Heart right ventricle (tissue), 16 donors: ENCODE results near the gene AGBL4. TPM values are rescaled to one million over a fixed set of nuclear protein-coding genes. Genes with fewer than 3 reads are reported as not detected.

Experiments used
- ATAC-seq, 8 donors: fragments of 200-7000 bp; cut with Tn5 transposase; one replicate each; pipeline ENCODE4 v1.9.1; 2020; ENCODE audit warnings: mild to moderate bottlenecking in 8 of 8, moderate library complexity in 8 of 8, moderate number of reproducible peaks in 1 of 8
- DNase-seq, 2 donors: peaks; one replicate each; pipeline ENCODE4 v3.0.0-alpha.2; 2020
- H3K27ac ChIP-seq, 10 donors: fragments of 200-600 bp; sonication (generic) in 2 of 10; one replicate each; pipeline versions ENCODE4 v1.5.0 to v1.8.0; 2020 to 2022; ENCODE audit warnings: mild to moderate bottlenecking in 3 of 10
- H3K27me3 ChIP-seq, 7 donors: fragments of 200-600 bp; one replicate each; pipeline ENCODE4 v1.8.0; 2021 to 2022; ENCODE audit warnings: mild to moderate bottlenecking in 2 of 7
- H3K36me3 ChIP-seq, 9 donors: fragments of 200-600 bp; sonication (generic) in 1 of 9; one replicate each; pipeline versions ENCODE4 v1.5.0 to v1.8.0; 2020 to 2022; ENCODE audit warnings: mild to moderate bottlenecking in 2 of 9
- H3K4me1 ChIP-seq, 9 donors: fragments of 200-600 bp; sonication (generic) in 1 of 9; one replicate each; pipeline versions ENCODE4 v1.5.0 to v1.8.0; 2020 to 2022; ENCODE audit warnings: mild to moderate bottlenecking in 4 of 9
- H3K4me3 ChIP-seq, 10 donors: fragments of 200-600 bp; sonication (generic) in 2 of 10; one replicate each; pipeline versions ENCODE4 v1.5.0 to v1.8.0; 2020 to 2022; ENCODE audit warnings: mild to moderate bottlenecking in 7 of 10, moderate library complexity in 2 of 10
- H3K9me3 ChIP-seq, 11 donors: fragments of 200-600 bp in 10 of 11; sonication (generic) in 2 of 11; one replicate each; pipeline versions ENCODE4 v1.5.0 to v1.8.0; 2013 to 2022; ENCODE audit warnings: mild to moderate bottlenecking in 2 of 11, control low read depth in 1 of 11, moderate library complexity in 1 of 11
- CTCF ChIP-seq, 9 donors: fragments of 200-600 bp; sonication (generic) in 2 of 9; IDR thresholded peaks; one replicate each; pipeline versions ENCODE4 v1.5.0 to v1.8.0; 2021 to 2022; ENCODE audit warnings: antibody characterized with exemption in 9 of 9, mild to moderate bottlenecking in 5 of 9, moderate library complexity in 1 of 9
- WGBS, 2 donors: extraction: QIAGEN DNeasy Blood & Tissue Kit; methylation state at CpG; one replicate each; pipeline ENCODE4 v1.1.7; 2013; ENCODE audit warnings: inconsistent platforms in 1 of 2; 5-methylcytosine and 5-hydroxymethylcytosine counted together
- intact Hi-C, 10 donors: fragments of 100-400 bp; cut with DNase I; formaldehyde crosslinking; loops; one replicate each; pipeline versions ENCODE4 v1.11.1 to v1.14.2; 2022
- polyA plus RNA-seq, 2 donors: library from polyadenylated mRNA; stranded (reverse); fragments of 200-250 nt; gene quantifications; one replicate each; pipeline ENCODE4 v1.2.3, GENCODE V29; 2013
- total RNA-seq, 10 donors: library from RNA; stranded (reverse); fragmentation: NEBNext Ultra II Directional in 3 of 10; extraction: Animal tissue kit (Norgen Biotek cat#: 25700) in 3 of 10; gene quantifications; one replicate each; pipeline versions ENCODE4 v1.2.1 to v1.2.4, GENCODE V29; 2021 to 2023
- donor health status: Arrhythmogenic right ventricular cardiomyopathy.
- donor health status: ischemic (EF 13 %, LVEDD 7.1; RV severe dilation, severe dysfunction).
- donor health status: healthy with polysubstance abuse.
- donor health status: DM: no; HTN: yes; CAD: no.
- donor health status: DM: no; HTN: no; CAD: no.
- donor health status: ischemic (EF 25% LVEDD 6.9; RV normal size, moderate dysfunction).
- donor health status: ischemic (EF 25% LVEDD 5.7; RV mildly dilated, moderate dysfunction).
- donor health status: healthy.
- donor health status: DM: yes; HTN: yes; CAD: no.
- donor health status: Ischemic cardiomyopathy.
- donor health status: ischemic (EF 35%, LVEDD 5.7; RV mildly dilated, moderate dysfunction).
- donor health status: nonischemic (EF 11% LVEDD 7.7; RV severe dilation, severe dysfunction).
- donor health status: DM: yes; HTN: yes; CAD: no.
- donor health status: PGD.
- donor health status: ischemic (EF 29% LVEDD 5.4; RV normal size, mild dysfunction).
- donor health status: nonischemic (EF 23%, LVEDD 6.1; RV moderate dilation, normal function).

AGBL4 gene
- total and polyA plus RNA-seq, 12 donors, result 0.04 to 0.93 (median 0.46) TPM; not detected in 2

DNA sequence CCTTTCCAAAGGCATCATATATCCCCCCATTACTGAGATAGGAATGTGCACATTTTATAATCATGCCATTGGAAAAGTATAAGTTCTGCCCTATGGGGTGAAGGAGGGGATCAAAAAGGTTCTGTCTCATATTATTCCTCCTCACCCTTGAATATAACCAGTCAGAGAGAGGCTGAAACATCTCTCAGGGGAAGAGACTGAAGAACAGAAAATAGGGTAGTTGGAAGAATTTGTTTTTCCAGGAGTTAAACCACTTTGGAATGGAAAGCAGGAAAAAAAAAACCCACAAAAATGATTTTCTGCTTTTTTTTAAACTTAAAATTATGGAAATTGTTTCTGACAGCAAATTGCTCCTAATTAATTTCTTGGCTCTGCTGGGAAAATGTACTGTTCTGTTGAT is 1194.3 kb downstream of the AGBL4 start:
- DNase-seq, result no peak
- Histone ChIP-seq H3K36me3 (no peaks in the 10 kb centered on the region), H3K27me3 (peaks cover 0 to 20% (median 0%) of the 10 kb centered on the region in 7 donors), H3K4me3 (no peak overlapping the region), H3K27ac (no peak overlapping the region), H3K9me3 (peaks cover 0 to 3% (median 0%) of the 10 kb centered on the region in 11 donors), H3K4me1 (no peaks in the 10 kb centered on the region)
- no peak for TF ChIP-seq CTCF (IDR thresholded peaks at IDR 0.05)
- intact Hi-C loops, result no loop called here
- ATAC-seq, result no peak

DNA sequence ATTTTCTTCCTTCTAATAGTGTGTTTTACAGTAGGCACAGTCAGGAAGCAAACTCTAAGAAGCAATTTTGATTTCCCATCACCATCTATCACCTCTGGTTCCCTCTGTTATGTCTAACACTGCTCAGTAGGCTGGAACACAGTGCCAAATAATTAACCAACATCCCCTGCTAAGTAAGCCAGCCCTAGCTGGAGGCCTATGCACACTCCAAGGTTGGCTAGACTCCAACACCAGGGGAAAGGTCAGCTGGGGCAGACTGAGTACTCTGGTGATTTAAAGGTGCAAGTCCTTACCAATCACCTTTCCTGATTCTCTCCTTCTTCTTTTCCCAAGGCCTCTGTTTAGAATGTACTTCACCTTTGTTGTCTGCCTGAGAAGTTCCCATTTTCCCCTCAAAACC is 1200.6 kb downstream of the AGBL4 start:
- ATAC-seq, result peak in 3 of 8 donors; percentile 41 to 88 (median 53)
- TF ChIP-seq CTCF (IDR thresholded peaks at IDR 0.05), result no peak
- H3K27me3 ChIP-seq, result peaks cover 0 to 19% (median 0%) of the 10 kb centered on the region in 7 donors
- no peaks in the 10 kb centered on the region for H3K36me3 ChIP-seq
- H3K4me1 ChIP-seq, result no peaks in the 10 kb centered on the region
- no peaks in the 10 kb centered on the region for H3K9me3 ChIP-seq
- H3K27ac ChIP-seq, result no peak overlapping the region
- H3K4me3 ChIP-seq, result no peak overlapping the region
- intact Hi-C loops, result no loop called here
- DNase-seq, result peak in 1 of 2 donors; percentile 13

DNA sequence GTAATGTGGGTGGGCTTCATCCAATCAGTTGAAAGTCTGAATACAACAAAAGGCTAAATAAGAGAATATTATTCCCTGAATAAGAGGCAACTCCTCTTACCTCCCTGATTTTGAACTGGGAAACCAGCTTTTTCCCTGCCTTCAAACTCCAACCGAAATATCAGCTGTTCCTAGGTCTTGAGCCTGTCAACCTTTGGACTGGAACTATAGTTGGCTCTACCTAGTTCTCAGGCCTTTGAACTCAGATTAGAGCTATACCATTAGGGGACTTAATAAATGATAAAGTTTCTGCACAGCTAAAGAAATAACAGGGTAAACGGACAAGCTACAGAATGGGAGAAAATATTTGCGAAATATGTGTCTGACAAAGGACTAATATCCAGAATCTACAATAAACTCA is 1203.3 kb downstream of the AGBL4 start:
- no peak overlapping the region for H3K27ac ChIP-seq
- H3K4me1 ChIP-seq, result no peaks in the 10 kb centered on the region
- no peak overlapping the region for H3K4me3 ChIP-seq
- no peak for TF ChIP-seq CTCF (IDR thresholded peaks at IDR 0.05)
- 90 to 94% methylated on average over 3 of the region's 3 CpGs for WGBS, 2 donors
- no peaks in the 10 kb centered on the region for H3K36me3 ChIP-seq
- ATAC-seq (no peak), DNase-seq (no peak)
- H3K27me3 ChIP-seq, result no peaks in the 10 kb centered on the region
- no peaks in the 10 kb centered on the region for H3K9me3 ChIP-seq
- intact Hi-C loops, result no loop called here

GRCh38 chr1:48817505-48818114 is 1206.1 kb downstream of the AGBL4 start:
- no peaks in the 10 kb centered on the region for H3K27me3 ChIP-seq
- H3K27ac ChIP-seq, result no peak overlapping the region
- DNase-seq (peak; percentile 43 to 46), ATAC-seq (peak in 6 of 8 donors; percentile 42 to 79 (median 62))
- peak; percentile 27 to 82 (median 71) for TF ChIP-seq CTCF (IDR thresholded peaks at IDR 0.05)
- no peaks in the 10 kb centered on the region for H3K9me3 ChIP-seq
- intact Hi-C loops, result loop anchor here in 9 of 10 donors (5.0 to 10.0 kb wide), 8 partner anchors 113 to 263 kb away; no protein-coding TSS in a partner anchor
- no peak overlapping the region for H3K4me3 ChIP-seq
- H3K4me1 ChIP-seq, result no peaks in the 10 kb centered on the region
- H3K36me3 ChIP-seq, result no peaks in the 10 kb centered on the region
- 50 to 57% methylated on average over 4 of the region's 4 CpGs for WGBS, 2 donors
